PC-9 (cell line): Measurements from ENCODE around the gene C1orf167.

Experiments
- EZH2 ChIP-seq: fragments of 200-600 bp; sonication (generic); IDR thresholded peaks from 2 replicates; pipeline ENCODE4 v1.8.0; 2017; ENCODE audit warnings: antibody characterized with exemption, low read depth
- TF ChIP-seq, protein P1 (sequence below): fragments of 200-600 bp; sonication (generic); conservative IDR thresholded peaks from 2 replicates; pipeline ENCODE4 v1.6.1; 2017; ENCODE audit warnings: mixed run types, antibody characterized with exemption, mild to moderate bottlenecking, moderate library complexity

- TF ChIP-seq EZH2: no peak
- TF ChIP-seq, protein P1, sequence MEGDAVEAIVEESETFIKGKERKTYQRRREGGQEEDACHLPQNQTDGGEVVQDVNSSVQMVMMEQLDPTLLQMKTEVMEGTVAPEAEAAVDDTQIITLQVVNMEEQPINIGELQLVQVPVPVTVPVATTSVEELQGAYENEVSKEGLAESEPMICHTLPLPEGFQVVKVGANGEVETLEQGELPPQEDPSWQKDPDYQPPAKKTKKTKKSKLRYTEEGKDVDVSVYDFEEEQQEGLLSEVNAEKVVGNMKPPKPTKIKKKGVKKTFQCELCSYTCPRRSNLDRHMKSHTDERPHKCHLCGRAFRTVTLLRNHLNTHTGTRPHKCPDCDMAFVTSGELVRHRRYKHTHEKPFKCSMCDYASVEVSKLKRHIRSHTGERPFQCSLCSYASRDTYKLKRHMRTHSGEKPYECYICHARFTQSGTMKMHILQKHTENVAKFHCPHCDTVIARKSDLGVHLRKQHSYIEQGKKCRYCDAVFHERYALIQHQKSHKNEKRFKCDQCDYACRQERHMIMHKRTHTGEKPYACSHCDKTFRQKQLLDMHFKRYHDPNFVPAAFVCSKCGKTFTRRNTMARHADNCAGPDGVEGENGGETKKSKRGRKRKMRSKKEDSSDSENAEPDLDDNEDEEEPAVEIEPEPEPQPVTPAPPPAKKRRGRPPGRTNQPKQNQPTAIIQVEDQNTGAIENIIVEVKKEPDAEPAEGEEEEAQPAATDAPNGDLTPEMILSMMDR: no peak
Observed at GRCh38 chr1:11786168-11786567, 24.2 kb downstream of the C1orf167 start.
